IMR-90 (cell line): Measurements from ENCODE around the gene PEX5L. TPM values are rescaled to one million over a fixed set of nuclear protein-coding genes. Genes with fewer than 3 reads are reported as not detected.
A peak's percentile ranks its signal among the peaks of the same experiment; 100 is the strongest.

ENCODE experiments used
- ATAC-seq: fragments of 200-7000 bp; cut with Tn5 transposase; 2 replicates; pipeline ENCODE4 v1.9.1; 2020; ENCODE audit warnings: low read depth, mild to moderate bottlenecking, moderate library complexity
- BruUV-seq: library from RNA; stranded (reverse); fragments of 400-500 nt; replicated peaks from 2 replicates; lab custom pipeline; 2021; lab: Mats Ljungman, UMichigan
- CTCF ChIA-PET: fragments of 300-600 bp; formaldehyde crosslinking; extraction: SDS; loops from one replicate; lab custom pipeline; 2021; ENCODE audit warnings: antibody characterized with exemption; lab: Yijun Ruan, JAX
- POLR2A ChIA-PET: fragments of 300-600 bp; sonication (Branson Sonifier 250); formaldehyde crosslinking; loops from one replicate; lab custom pipeline; 2022; ENCODE audit warnings: antibody characterized with exemption; ENCODE audit not compliant: unreplicated experiment; lab: Charles Lee
- DNase-seq: peaks from one replicate; pipeline ENCODE4 v3.0.0; 2013
- H2AFZ ChIP-seq: replicated peaks from 2 replicates; pipeline ENCODE3; 2013; ENCODE audit warnings: low read length, mild to moderate bottlenecking; ENCODE audit not compliant: poor library complexity
- H2AK5ac ChIP-seq: 2 replicates; pipeline ENCODE4 v1.6.1; 2013; ENCODE audit warnings: low read depth, low read length, inconsistent platforms
- H2AK9ac ChIP-seq: replicated peaks from 2 replicates; pipeline ENCODE3; 2013; ENCODE audit warnings: mild to moderate bottlenecking, low read depth, low read length, moderate library complexity; ENCODE audit not compliant: poor library complexity
- H2BK120ac ChIP-seq: 2 replicates; pipeline ENCODE4 v1.6.1; 2013; ENCODE audit warnings: low read depth, low read length, inconsistent platforms
- H2BK15ac ChIP-seq: 3 replicates; pipeline ENCODE4 v1.6.1; 2013; ENCODE audit warnings: low read depth, low read length, inconsistent platforms
- H2BK20ac ChIP-seq: 2 replicates; pipeline ENCODE4 v1.6.1; 2013; ENCODE audit warnings: low read depth, mild to moderate bottlenecking, inconsistent platforms, low read length, moderate library complexity
- H2BK5ac ChIP-seq: 2 replicates; pipeline ENCODE4 v1.6.1; 2013; ENCODE audit warnings: mild to moderate bottlenecking, low read depth, low read length, inconsistent platforms; ENCODE audit not compliant: poor library complexity, severe bottlenecking
- H3K14ac ChIP-seq: replicated peaks from 2 replicates; pipeline ENCODE4 v1.6.1; 2013; ENCODE audit warnings: low read depth, low read length, inconsistent platforms
- H3K18ac ChIP-seq: 2 replicates; pipeline ENCODE4 v1.6.1; 2013; ENCODE audit warnings: low read depth, low read length, control low read depth
- H3K23ac ChIP-seq: 2 replicates; pipeline ENCODE4 v1.6.1; 2013; ENCODE audit warnings: low read depth, low read length, inconsistent platforms
- H3K27ac ChIP-seq: 2 replicates; pipeline ENCODE4 v1.5.1; 2013; ENCODE audit warnings: mild to moderate bottlenecking, control low read depth, low read length; ENCODE audit not compliant: insufficient read depth
- H3K27me3 ChIP-seq: 2 replicates; pipeline ENCODE4 v1.6.1; 2013; ENCODE audit warnings: low read length; ENCODE audit not compliant: control insufficient read depth, insufficient read depth
- H3K36me3 ChIP-seq: 2 replicates; pipeline ENCODE4 v1.6.1; 2013; ENCODE audit warnings: low read length, mixed read lengths; ENCODE audit not compliant: control insufficient read depth, insufficient read depth
- H3K4ac ChIP-seq: 2 replicates; pipeline ENCODE4 v1.6.1; 2013; ENCODE audit warnings: low read depth, low read length, inconsistent platforms
- H3K4me1 ChIP-seq: 2 replicates; pipeline ENCODE4 v1.6.1; 2013; ENCODE audit warnings: low read length, mixed read lengths; ENCODE audit not compliant: control insufficient read depth, insufficient read depth
- H3K4me2 ChIP-seq: 2 replicates; pipeline ENCODE4 v1.6.1; 2013; ENCODE audit warnings: low read depth, mild to moderate bottlenecking, control low read depth, low read length, moderate library complexity
- H3K4me3 ChIP-seq: 2 replicates; pipeline ENCODE4 v1.5.1; 2013; ENCODE audit warnings: low read depth, mild to moderate bottlenecking, control low read depth, low read length, moderate library complexity; ENCODE audit not compliant: insufficient read depth
- H3K56ac ChIP-seq: 2 replicates; pipeline ENCODE4 v1.6.1; 2013; ENCODE audit warnings: low read length, inconsistent platforms; ENCODE audit not compliant: insufficient read depth; ENCODE audit errors: extremely low read depth
- H3K79me1 ChIP-seq, 2 experiments: 2 replicates each; pipeline ENCODE4 v1.6.1; 2013; ENCODE audit warnings: low read length in 2 of 2, inconsistent platforms in 1 of 2, low read depth in 1 of 2
- H3K9ac ChIP-seq: 2 replicates; pipeline ENCODE4 v1.6.1; 2013; ENCODE audit warnings: low read depth, low read length, control low read depth
- H3K9me1 ChIP-seq: 2 replicates; pipeline ENCODE4 v1.6.1; 2013; ENCODE audit warnings: low read length, inconsistent platforms; ENCODE audit not compliant: insufficient read depth
- H3K9me3 ChIP-seq: 2 replicates; pipeline ENCODE4 v1.6.1; 2013; ENCODE audit warnings: low read length; ENCODE audit not compliant: control insufficient read depth, insufficient read depth
- H4K20me1 ChIP-seq: 2 replicates; pipeline ENCODE4 v1.6.1; 2013; ENCODE audit warnings: low read length, inconsistent platforms; ENCODE audit not compliant: insufficient read depth
- H4K5ac ChIP-seq: 2 replicates; pipeline ENCODE4 v1.6.1; 2013; ENCODE audit warnings: mild to moderate bottlenecking, low read depth, low read length, control low read depth
- H4K8ac ChIP-seq, 2 experiments: 2 replicates each; pipeline ENCODE4 v1.6.1; 2013; ENCODE audit warnings: low read depth in 2 of 2, low read length in 2 of 2, control low read depth in 1 of 2, inconsistent platforms in 1 of 2
- H4K91ac ChIP-seq: 2 replicates; pipeline ENCODE4 v1.6.1; 2013; ENCODE audit warnings: low read depth, low read length, inconsistent platforms; ENCODE audit not compliant: insufficient read depth
- BHLHE40 ChIP-seq: fragments of 150-350 bp; IDR thresholded peaks from 2 replicates; pipeline ENCODE4 v1.6.1; 2016; ENCODE audit warnings: mild to moderate bottlenecking, low read depth, low read length
- CEBPB ChIP-seq: IDR thresholded peaks from 2 replicates; pipeline ENCODE4 v1.6.1; 2012; ENCODE audit warnings: low read depth, low read length, improper control_type of control experiment
- CHD1 ChIP-seq: IDR thresholded peaks from 2 replicates; pipeline ENCODE4 v1.6.1; 2012; ENCODE audit warnings: low read depth, low read length, improper control_type of control experiment
- ELK1 ChIP-seq: fragments of 150-350 bp; IDR thresholded peaks from 2 replicates; pipeline ENCODE4 v1.6.1; 2016; ENCODE audit warnings: low read depth, mild to moderate bottlenecking, low read length, moderate library complexity, borderline replicate concordance
- FOS ChIP-seq: fragments of 150-350 bp; IDR thresholded peaks from 2 replicates; pipeline ENCODE4 v1.6.1; 2016; ENCODE audit warnings: low read depth, low read length
- MAFK ChIP-seq: IDR thresholded peaks from 2 replicates; pipeline ENCODE4 v1.6.1; 2012; ENCODE audit warnings: low read depth, low read length, improper control_type of control experiment
- MXI1 ChIP-seq: IDR thresholded peaks from 2 replicates; pipeline ENCODE4 v1.6.1; 2012; ENCODE audit warnings: low read depth, mild to moderate bottlenecking, low read length, moderate library complexity, borderline replicate concordance
- NFE2L2 ChIP-seq: fragments of 150-350 bp; IDR thresholded peaks from 2 replicates; pipeline ENCODE4 v1.6.1; 2016; ENCODE audit warnings: low read depth, mild to moderate bottlenecking, low read length
- RAD21 ChIP-seq: IDR thresholded peaks from 2 replicates; pipeline ENCODE4 v1.6.1; 2012; ENCODE audit warnings: low read length, improper control_type of control experiment
- SMC3 ChIP-seq: fragments of 150-350 bp; IDR thresholded peaks from 2 replicates; pipeline ENCODE4 v1.6.1; 2016; ENCODE audit warnings: low read depth, mild to moderate bottlenecking, antibody characterized with exemption, low read length, moderate library complexity
- USF2 ChIP-seq: fragments of 150-350 bp; IDR thresholded peaks from 2 replicates; pipeline ENCODE4 v1.6.1; 2017; ENCODE audit warnings: mild to moderate bottlenecking, antibody characterized with exemption, low read length, low read depth
- WGBS, 2 experiments: methylation state at CpG; one replicate each; pipeline versions ENCODE4 v1.1.5 to v1.1.7; 2013; ENCODE audit warnings: missing lambda C conversion rate in 2 of 2; ENCODE audit not compliant: insufficient read length in 1 of 2; ENCODE audit errors: extremely low coverage in 2 of 2; 5-methylcytosine and 5-hydroxymethylcytosine counted together
- dilution Hi-C: fragments of 300-500 bp; cut with HindIII; formaldehyde crosslinking; loops from one replicate; pipeline ENCODE4 v1.14.3; 2018; ENCODE audit warnings: low sequenced_read_pairs; ENCODE audit not compliant: unreplicated experiment
- in situ Hi-C: fragments of 300-500 bp; cut with MboI; formaldehyde crosslinking; loops from 3 replicates; pipeline ENCODE4 v1.14.3; 2019; ENCODE audit warnings: low sequenced_read_pairs, inconsistent platforms, mixed read lengths
- intact Hi-C: fragments of 100-400 bp; cut with micrococcal nuclease; formaldehyde crosslinking; loops from 2 replicates; pipeline ENCODE4 v1.10.0; 2022
- polyA plus RNA-seq, 3 experiments: library from polyadenylated mRNA; depleted of rRNA; stranded (reverse); fragments of >200 nt; gene quantifications; 2 replicates each; pipeline ENCODE4 v1.2.3, GENCODE V29; 2012; ENCODE audit warnings: low replicate concordance in 1 of 3
- total RNA-seq: library from RNA; depleted of rRNA; stranded (reverse); fragments of >200 nt; gene quantifications from 2 replicates; pipeline ENCODE4 v1.2.3, GENCODE V29; 2012

PEX5L gene
- total and polyA plus RNA-seq, 2 of the 4 experiments (the other 2 are of a cell fraction) = not detected

- Histone ChIP-seq H3K9me1 (peaks cover 2% of the 10 kb centered on the region; the same call in 1 of the 2 replicates), H3K27me3 (no peaks in the 10 kb centered on the region), H3K9me3 (no peaks in the 10 kb centered on the region), H2BK20ac (no peak overlapping the region), H3K79me1 (peaks cover 0 to 6% of the 10 kb centered on the region in 2 experiments; a peak in 1 of 4 replicates), H3K4me3 (no peak overlapping the region), H2BK120ac (no peak overlapping the region), H4K5ac (no peak overlapping the region), H4K20me1 (no peaks in the 10 kb centered on the region), H2AFZ (peak overlapping the region; percentile 23), H4K91ac (no peak overlapping the region), H3K56ac (no peak overlapping the region), H3K4ac (no peak overlapping the region), H4K8ac (no peak overlapping the region), H3K4me1 (no peaks in the 10 kb centered on the region), H2BK15ac (no peak overlapping the region), H3K18ac (no peak overlapping the region), H3K36me3 (peaks cover 11% of the 10 kb centered on the region), H3K23ac (no peak overlapping the region), H3K4me2 (no peak overlapping the region), H3K14ac (no peak overlapping the region), H3K27ac (no peak overlapping the region), H2AK9ac (peak overlapping the region; percentile 75), H2BK5ac (no peak overlapping the region), H3K9ac (no peak overlapping the region), H2AK5ac (no peak overlapping the region)
- no CpG with 5 or more reads among the region's 8 CpGs for WGBS, 2 experiments
- DNase-seq (peak; percentile 79), ATAC-seq (peak; percentile 35; the same call in 1 of the 2 replicates)
- intact Hi-C loops = no loop called here
- ChIA-PET POLR2A (no interaction called here), CTCF (interaction anchor here (1.1 to 1.4 kb wide), 2 partner anchors 9 to 834 kb away, joined by 3 to 4 read pairs; no protein-coding TSS in a partner anchor)
- TF ChIP-seq CHD1 (no peak), ELK1 (no peak), NFE2L2 (no peak), BHLHE40 (no peak), SMC3 (no peak), RAD21 (no peak), FOS (peak; percentile 79), MAFK (no peak), MXI1 (no peak), CEBPB (peak; percentile 72), USF2 (no peak)
- dilution Hi-C loops = no loop called here
- in situ Hi-C loops = loop anchor here (25.0 kb wide), 1 partner anchor 826 kb away; no protein-coding TSS in a partner anchor
- BruUV-seq = no TSS peak
These were observed 275.8 kb downstream of the PEX5L start for GRCh38 chr3:179760944-179761343.
